ENCODE data around the gene REC114.

The REC114 gene

DNA sequence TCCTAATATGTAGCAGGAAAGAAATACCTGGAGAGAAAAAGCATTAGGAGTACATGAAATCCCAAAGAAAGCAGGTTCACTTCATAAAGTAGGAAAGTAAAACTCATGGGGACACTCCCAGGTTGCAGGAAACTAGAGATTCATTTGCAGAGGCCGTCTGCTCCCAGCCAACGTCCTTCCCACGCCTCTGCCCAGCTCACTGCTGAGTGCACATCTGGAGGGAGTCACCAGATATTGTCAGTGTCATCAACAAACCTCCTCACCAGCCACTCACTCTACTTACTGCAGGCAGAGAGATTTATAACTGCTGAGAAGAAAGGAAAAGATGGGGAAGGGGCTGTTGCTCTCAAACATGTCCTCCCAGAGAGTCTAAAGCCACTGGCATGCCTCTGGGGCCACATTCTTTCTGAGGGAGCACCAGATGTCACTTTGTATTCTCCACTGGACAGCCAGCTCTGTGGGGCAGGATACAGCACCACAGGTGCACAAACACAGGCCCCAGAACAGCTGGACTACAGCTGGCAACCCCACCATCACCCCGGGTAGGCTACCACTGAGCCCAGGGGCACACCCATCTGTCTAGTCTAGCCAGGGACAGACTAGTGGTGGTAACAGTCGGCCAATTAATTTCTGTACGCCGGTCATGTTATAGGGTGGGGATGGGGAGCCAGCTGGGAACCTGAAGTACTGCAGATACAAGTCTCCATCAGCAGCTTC lies 125.8 kb downstream of the REC114 start:
- no peak overlapping the region for H3K4me3 ChIP-seq (ENCODE audit: severe bottlenecking)
- peaks cover 93% of the 10 kb centered on the region for H3K36me3 ChIP-seq (ENCODE audit: low read depth)
- TF ChIP-seq, protein P1, sequence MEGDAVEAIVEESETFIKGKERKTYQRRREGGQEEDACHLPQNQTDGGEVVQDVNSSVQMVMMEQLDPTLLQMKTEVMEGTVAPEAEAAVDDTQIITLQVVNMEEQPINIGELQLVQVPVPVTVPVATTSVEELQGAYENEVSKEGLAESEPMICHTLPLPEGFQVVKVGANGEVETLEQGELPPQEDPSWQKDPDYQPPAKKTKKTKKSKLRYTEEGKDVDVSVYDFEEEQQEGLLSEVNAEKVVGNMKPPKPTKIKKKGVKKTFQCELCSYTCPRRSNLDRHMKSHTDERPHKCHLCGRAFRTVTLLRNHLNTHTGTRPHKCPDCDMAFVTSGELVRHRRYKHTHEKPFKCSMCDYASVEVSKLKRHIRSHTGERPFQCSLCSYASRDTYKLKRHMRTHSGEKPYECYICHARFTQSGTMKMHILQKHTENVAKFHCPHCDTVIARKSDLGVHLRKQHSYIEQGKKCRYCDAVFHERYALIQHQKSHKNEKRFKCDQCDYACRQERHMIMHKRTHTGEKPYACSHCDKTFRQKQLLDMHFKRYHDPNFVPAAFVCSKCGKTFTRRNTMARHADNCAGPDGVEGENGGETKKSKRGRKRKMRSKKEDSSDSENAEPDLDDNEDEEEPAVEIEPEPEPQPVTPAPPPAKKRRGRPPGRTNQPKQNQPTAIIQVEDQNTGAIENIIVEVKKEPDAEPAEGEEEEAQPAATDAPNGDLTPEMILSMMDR (IDR thresholded peaks at IDR 0.05; ENCODE audit: poor library complexity, severe bottlenecking) = no peak
- H3K27me3 ChIP-seq (ENCODE audit: insufficient read depth, poor library complexity, severe bottlenecking) = no peaks in the 10 kb centered on the region
- H3K9me3 ChIP-seq (ENCODE audit: severe bottlenecking) = no peaks in the 10 kb centered on the region
- H3K27ac ChIP-seq (ENCODE audit: poor library complexity, severe bottlenecking) = no peak overlapping the region
- DNase-seq (ENCODE audit: low spot score) (no peak), ATAC-seq (ENCODE audit: low read depth) (no peak)
- H3K4me1 ChIP-seq (ENCODE audit: insufficient read depth, poor library complexity, severe bottlenecking) = peaks cover 10% of the 10 kb centered on the region

DNA sequence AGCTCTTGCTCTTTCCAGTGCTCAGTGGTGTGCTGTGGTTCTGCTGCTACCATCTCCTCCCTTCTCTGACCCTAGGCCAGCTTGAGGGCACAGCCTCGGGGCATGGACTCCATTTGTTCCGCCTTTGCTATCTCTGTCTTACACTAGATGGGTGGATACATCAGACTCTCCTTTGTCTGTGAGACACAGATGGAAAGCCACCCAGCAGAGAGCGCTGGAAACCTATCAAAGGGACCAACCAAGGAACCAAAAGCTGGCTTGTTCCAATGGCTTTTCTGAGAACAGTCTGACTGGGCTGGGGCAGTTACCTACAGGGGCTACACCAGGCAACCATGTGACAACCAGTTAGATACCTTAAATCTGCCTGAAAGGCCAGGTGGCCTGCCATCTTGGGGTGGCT lies 126.4 kb downstream of the REC114 start:
- ATAC-seq (ENCODE audit: low read depth) = no peak
- Histone ChIP-seq H3K36me3 (ENCODE audit: low read depth) (peaks cover 92% of the 10 kb centered on the region), H3K4me1 (ENCODE audit: insufficient read depth, poor library complexity, severe bottlenecking) (peaks cover 16% of the 10 kb centered on the region), H3K4me3 (ENCODE audit: severe bottlenecking) (no peak overlapping the region), H3K27ac (ENCODE audit: poor library complexity, severe bottlenecking) (no peak overlapping the region), H3K9me3 (ENCODE audit: severe bottlenecking) (no peaks in the 10 kb centered on the region), H3K27me3 (ENCODE audit: insufficient read depth, poor library complexity, severe bottlenecking) (no peaks in the 10 kb centered on the region)
- DNase-seq (ENCODE audit: low spot score) = no peak
- TF ChIP-seq, protein P1 (IDR thresholded peaks at IDR 0.05; ENCODE audit: poor library complexity, severe bottlenecking) = no peak

DNA sequence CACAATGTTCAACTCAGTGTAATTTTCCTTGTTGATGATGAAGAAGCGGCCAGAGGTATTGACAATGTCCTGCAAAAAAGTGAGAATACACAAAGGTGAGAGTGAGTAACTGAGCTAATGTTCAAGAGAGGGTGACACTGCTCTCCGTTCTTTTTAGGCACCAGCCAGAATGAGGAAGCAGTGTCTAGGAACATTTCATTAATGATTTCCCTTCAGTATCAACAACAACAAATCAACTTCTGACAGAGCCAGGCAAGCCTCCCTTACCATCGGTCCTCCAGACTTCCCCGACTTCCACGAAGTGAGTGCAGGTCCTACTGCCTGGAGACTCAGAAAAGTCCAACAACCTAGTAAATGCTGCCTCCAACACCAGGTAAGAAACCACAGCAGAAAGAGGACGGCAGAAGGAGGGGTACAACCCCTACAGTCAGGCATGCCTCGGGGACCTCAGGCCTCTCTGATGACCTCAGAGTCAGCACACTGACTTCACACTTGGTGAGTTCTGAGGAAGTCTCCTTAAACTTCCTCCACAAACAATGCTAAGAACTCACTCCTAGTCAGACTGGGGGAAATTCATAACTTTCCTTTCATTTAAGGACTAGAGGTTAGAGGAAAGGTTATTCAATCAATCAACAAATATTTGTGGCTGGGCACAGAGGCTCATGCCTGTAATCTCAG lies 127.5 kb downstream of the REC114 start:
- no peak overlapping the region for H3K27ac ChIP-seq (ENCODE audit: poor library complexity, severe bottlenecking)
- peaks cover 24% of the 10 kb centered on the region for H3K4me1 ChIP-seq (ENCODE audit: insufficient read depth, poor library complexity, severe bottlenecking)
- H3K4me3 ChIP-seq (ENCODE audit: severe bottlenecking) = no peak overlapping the region
- peaks cover 95% of the 10 kb centered on the region for H3K36me3 ChIP-seq (ENCODE audit: low read depth)
- TF ChIP-seq, protein P1 (IDR thresholded peaks at IDR 0.05; ENCODE audit: poor library complexity, severe bottlenecking) = no peak
- DNase-seq (ENCODE audit: low spot score) (no peak), ATAC-seq (ENCODE audit: low read depth) (no peak)
- H3K9me3 ChIP-seq (ENCODE audit: severe bottlenecking) = no peaks in the 10 kb centered on the region
- no peaks in the 10 kb centered on the region for H3K27me3 ChIP-seq (ENCODE audit: insufficient read depth, poor library complexity, severe bottlenecking)

DNA sequence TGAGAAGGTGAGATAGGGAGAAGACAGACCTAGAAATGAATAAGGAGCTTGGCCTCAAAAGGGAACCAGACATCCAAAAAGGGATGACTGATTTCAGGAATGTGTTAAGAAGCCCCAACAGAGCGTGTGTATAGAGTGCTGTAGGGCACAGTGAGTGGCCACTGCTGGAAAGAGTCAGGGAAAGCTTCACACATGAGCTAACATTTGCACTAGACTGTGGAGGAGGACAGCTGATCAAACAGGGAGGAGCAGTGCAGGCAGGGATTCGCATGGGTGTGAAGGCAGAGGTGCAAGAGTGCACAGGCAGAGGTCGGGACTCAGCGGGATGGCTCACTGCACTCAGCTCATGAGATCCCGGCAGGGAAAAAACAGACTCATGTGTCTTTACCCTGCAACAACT lies 128.4 kb downstream of the REC114 start:
- DNase-seq (ENCODE audit: low spot score) (no peak), ATAC-seq (ENCODE audit: low read depth) (no peak)
- TF ChIP-seq, protein P1 (IDR thresholded peaks at IDR 0.05; ENCODE audit: poor library complexity, severe bottlenecking) = no peak
- no peak overlapping the region for H3K27ac ChIP-seq (ENCODE audit: poor library complexity, severe bottlenecking)
- peaks cover 91% of the 10 kb centered on the region for H3K36me3 ChIP-seq (ENCODE audit: low read depth)
- no peaks in the 10 kb centered on the region for H3K27me3 ChIP-seq (ENCODE audit: insufficient read depth, poor library complexity, severe bottlenecking)
- H3K9me3 ChIP-seq (ENCODE audit: severe bottlenecking) = no peaks in the 10 kb centered on the region
- H3K4me1 ChIP-seq (ENCODE audit: insufficient read depth, poor library complexity, severe bottlenecking) = peaks cover 32% of the 10 kb centered on the region
- H3K4me3 ChIP-seq (ENCODE audit: severe bottlenecking) = no peak overlapping the region

DNA sequence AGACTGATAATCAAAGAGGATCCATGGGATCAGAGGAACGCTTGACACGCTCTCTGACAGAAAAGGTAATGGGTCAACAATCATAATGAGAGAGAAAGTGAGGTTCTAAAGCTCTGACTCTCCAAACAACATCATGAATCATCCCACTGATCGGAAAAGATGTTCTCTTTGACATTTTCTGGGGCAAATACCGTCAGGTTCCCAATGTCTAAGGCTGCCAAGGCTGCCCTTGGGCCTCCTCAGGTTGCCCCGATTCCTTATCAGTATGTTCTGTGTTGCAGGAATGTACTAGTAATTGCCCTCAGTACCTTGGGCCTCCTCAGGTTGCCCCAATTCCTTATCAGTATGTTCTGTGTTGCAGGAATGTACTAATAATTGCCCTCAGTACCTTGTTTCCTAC lies 129.3 kb downstream of the REC114 start:
- TF ChIP-seq, protein P1 (IDR thresholded peaks at IDR 0.05; ENCODE audit: poor library complexity, severe bottlenecking) = no peak
- Histone ChIP-seq H3K4me1 (ENCODE audit: insufficient read depth, poor library complexity, severe bottlenecking) (peaks cover 36% of the 10 kb centered on the region), H3K27me3 (ENCODE audit: insufficient read depth, poor library complexity, severe bottlenecking) (no peaks in the 10 kb centered on the region), H3K36me3 (ENCODE audit: low read depth) (peaks cover 87% of the 10 kb centered on the region), H3K9me3 (ENCODE audit: severe bottlenecking) (no peaks in the 10 kb centered on the region), H3K27ac (ENCODE audit: poor library complexity, severe bottlenecking) (no peak overlapping the region), H3K4me3 (ENCODE audit: severe bottlenecking) (no peak overlapping the region)
- DNase-seq (ENCODE audit: low spot score) (no peak), ATAC-seq (ENCODE audit: low read depth) (no peak)

Measured in RWPE2 (cell line).